Endothelial cell of umbilical vein (primary cell): Measurements from ENCODE around the gene ZNF438. TPM values are rescaled to one million over a fixed set of nuclear protein-coding genes. Genes with fewer than 3 reads are reported as not detected.

ENCODE experiments used
- BruUV-seq: library from RNA; stranded (reverse); fragments of 400-500 nt; replicated peaks from 2 replicates; lab custom pipeline; 2021; lab: Mats Ljungman, UMichigan
- CTCF ChIA-PET: fragments of 300-600, 350-600 bp; sonication (Branson Sonifier 250); formaldehyde crosslinking; loops from one replicate; lab custom pipeline; 2021; ENCODE audit warnings: antibody characterized with exemption, inconsistent platforms; lab: Charles Lee
- POLR2A ChIA-PET: fragments of 300-600, 350-600 bp; sonication (Branson Sonifier 250); formaldehyde crosslinking; loops from one replicate; lab custom pipeline; 2021; ENCODE audit warnings: antibody characterized with exemption, inconsistent platforms; lab: Charles Lee
- DNase-seq: peaks from one replicate; pipeline ENCODE4 v3.0.0-alpha.2; 2011; ENCODE audit warnings: low read depth, low spot score
- FAIRE-seq: peaks from 2 replicates; lab custom pipeline; 2011; peaks lifted over from hg19 to GRCh38; lab: Jason Lieb, UNC
- H2AFZ ChIP-seq: 2 replicates; pipeline ENCODE4 v1.6.0; 2012; ENCODE audit warnings: low read depth, low read length, control low read depth, inconsistent platforms
- H3K27ac ChIP-seq: 2 replicates; pipeline ENCODE4 v1.5.1; 2011; ENCODE audit warnings: low read depth, mild to moderate bottlenecking, control low read depth, low read length, moderate library complexity; ENCODE audit not compliant: insufficient read depth
- H3K27me3 ChIP-seq, 2 experiments: 2 replicates each; pipeline versions ENCODE4 v1.6.0 to v1.6.1; 2011; ENCODE audit warnings: low read length in 2 of 2, mixed read lengths in 1 of 2; ENCODE audit not compliant: control insufficient read depth in 2 of 2, insufficient read depth in 2 of 2
- H3K36me3 ChIP-seq, 2 experiments: 2 replicates in 1 of 2; 3 replicates in 1 of 2; pipeline ENCODE4 v1.5.1; 2011; ENCODE audit warnings: low read length in 2 of 2, mild to moderate bottlenecking in 1 of 2, moderate library complexity in 1 of 2; ENCODE audit not compliant: control insufficient read depth in 2 of 2, insufficient read depth in 2 of 2; ENCODE audit errors: extremely low read depth in 1 of 2
- H3K4me1 ChIP-seq: 3 replicates; pipeline ENCODE4 v1.5.1; 2011; ENCODE audit warnings: mild to moderate bottlenecking, low read length; ENCODE audit not compliant: control insufficient read depth, insufficient read depth; ENCODE audit errors: extremely low read depth
- H3K4me2 ChIP-seq: 2 replicates; pipeline ENCODE4 v1.6.1; 2011; ENCODE audit warnings: low read length, control low read depth, mixed read lengths; ENCODE audit not compliant: insufficient read depth
- H3K4me3 ChIP-seq, 3 experiments: fragments of 200-600 bp in 1 of 3; sonication (generic), shearing (Covaris generic) in 1 of 3; replicated peaks in 1 of 3; 2 replicates each; pipeline ENCODE4 v1.5.1; 2011 to 2016; ENCODE audit warnings: control low read depth in 3 of 3, low read length in 3 of 3, mild to moderate bottlenecking in 2 of 3, inconsistent platforms in 1 of 3, low read depth in 1 of 3, moderate library complexity in 1 of 3; ENCODE audit not compliant: insufficient read depth in 1 of 3
- H3K79me2 ChIP-seq: 2 replicates; pipeline ENCODE4 v1.6.0; 2012; ENCODE audit warnings: low read length, inconsistent platforms; ENCODE audit not compliant: control insufficient read depth, insufficient read depth
- H3K9ac ChIP-seq: replicated peaks from 2 replicates; pipeline ENCODE3; 2011; ENCODE audit warnings: low read length, control low read depth; ENCODE audit not compliant: insufficient read depth; ENCODE audit errors: extremely low read depth
- H3K9me1 ChIP-seq: replicated peaks from 3 replicates; pipeline ENCODE4 v1.6.0; 2011; ENCODE audit warnings: mild to moderate bottlenecking, low read length; ENCODE audit not compliant: control insufficient read depth, insufficient read depth; ENCODE audit errors: extremely low read depth
- H3K9me3 ChIP-seq: replicated peaks from 2 replicates; pipeline ENCODE4 v1.5.1; 2012; ENCODE audit warnings: low read length, inconsistent platforms; ENCODE audit not compliant: control insufficient read depth, insufficient read depth
- H4K20me1 ChIP-seq: replicated peaks from 2 replicates; pipeline ENCODE3; 2011; ENCODE audit warnings: mild to moderate bottlenecking, low read length; ENCODE audit not compliant: control insufficient read depth, insufficient read depth; ENCODE audit errors: extremely low read depth
- CTCF ChIP-seq, 2 donors: IDR thresholded peaks; 1 replicate in 1 of 2; 2 replicates in 1 of 2; pipeline ENCODE4 v1.5.1; 2011; ENCODE audit warnings: low read length in 2 of 2, mild to moderate bottlenecking in 2 of 2, moderate library complexity in 2 of 2, control low read depth in 1 of 2, inconsistent platforms in 1 of 2, low read depth in 1 of 2; ENCODE audit not compliant: insufficient read depth in 1 of 2; ENCODE audit errors: extremely low read depth in 1 of 2
- EZH2 ChIP-seq: IDR thresholded peaks from 2 replicates; pipeline ENCODE4 v1.6.1; 2012; ENCODE audit warnings: borderline replicate concordance, low read depth, mild to moderate bottlenecking, moderate library complexity, low read length, inconsistent platforms; ENCODE audit not compliant: severe bottlenecking
- FOS ChIP-seq: IDR thresholded peaks from 2 replicates; pipeline ENCODE4 v1.6.1; 2011; ENCODE audit warnings: mild to moderate bottlenecking, low read length, moderate library complexity, borderline replicate concordance; ENCODE audit not compliant: insufficient read depth
- GATA2 ChIP-seq: IDR thresholded peaks from 2 replicates; pipeline ENCODE4 v1.7.0; 2011; ENCODE audit warnings: low read depth, mild to moderate bottlenecking, moderate library complexity, mixed read lengths, low read length; ENCODE audit not compliant: insufficient read length, insufficient read depth
- JUN ChIP-seq: IDR thresholded peaks from 2 replicates; pipeline ENCODE4 v1.6.1; 2011; ENCODE audit warnings: borderline replicate concordance, low read depth; ENCODE audit not compliant: insufficient read length, insufficient read depth
- MAX ChIP-seq: IDR thresholded peaks from 2 replicates; pipeline ENCODE4 v1.6.1; 2011; ENCODE audit not compliant: insufficient read depth, insufficient read length
- MYC ChIP-seq: IDR thresholded peaks from one replicate; pipeline ENCODE4 v1.6.1; 2011; ENCODE audit warnings: mild to moderate bottlenecking, low read depth, low read length
- POLR2A ChIP-seq: IDR thresholded peaks from 2 replicates; pipeline ENCODE4 v1.6.1; 2012; ENCODE audit warnings: low read depth, mild to moderate bottlenecking, control low read depth, low read length
- POLR2AphosphoS5 ChIP-seq: IDR thresholded peaks from 2 replicates; pipeline ENCODE4 v1.6.1; 2012; ENCODE audit warnings: low read depth, mild to moderate bottlenecking, control low read depth, low read length, moderate library complexity; ENCODE audit not compliant: insufficient read depth
- dilution Hi-C: fragments of 300-500 bp; cut with MboI; formaldehyde crosslinking; loops from one replicate; pipeline ENCODE4 v1.15.0; 2019; ENCODE audit warnings: low sequenced_read_pairs; ENCODE audit not compliant: extremely low pct_ligation_motif_present
- intact Hi-C: fragments of 100-400 bp; cut with micrococcal nuclease; formaldehyde crosslinking; loops from one replicate; pipeline ENCODE4 v1.10.0; 2022
- polyA plus RNA-seq, 4 experiments: library from polyadenylated mRNA; depleted of rRNA in 3 of 4; stranded (reverse) in 3 of 4; unstranded in 1 of 4; fragments of >200 nt; gene quantifications; 2 replicates each; pipeline versions ENCODE4 v1.2.1 to v1.2.3, GENCODE V29; 2011 to 2012; ENCODE audit warnings: missing spikeins in 1 of 4
- total RNA-seq: library from RNA; stranded (reverse); gene quantifications from 2 replicates; pipeline ENCODE4 v1.2.3, GENCODE V29; 2021

Gene ZNF438
- total and polyA plus RNA-seq, 2 donors (not counting 3 experiments of a cell fraction or from before 2014, with no cell fraction given), result 7.2 to 15.1 TPM

GRCh38 chr10:31018962-31019361 lies 12.7 kb downstream of the ZNF438 start:
- POLR2A ChIA-PET, result no interaction called here
- BruUV-seq, result no TSS peak
- no peak for FAIRE-seq

More at GRCh38 chr10:31018962-31019361, 12.7 kb downstream of the ZNF438 start:
- H3K27me3 ChIP-seq, result no peaks in the 10 kb centered on the region
- H3K4me3 ChIP-seq, result no peak overlapping the region
- H4K20me1 ChIP-seq, result no peaks in the 10 kb centered on the region
- CTCF ChIA-PET, result no interaction called here
- H3K9me3 ChIP-seq, result no peaks in the 10 kb centered on the region
- TF ChIP-seq JUN, result no peak
- no peak for TF ChIP-seq GATA2
- TF ChIP-seq FOS, result no peak
- TF ChIP-seq CTCF (IDR thresholded peaks at IDR 0.05; ENCODE audit: extremely low read depth in 1 of 2, insufficient read depth in 1 of 2, low read depth in 1 of 2, low read length in 2 of 2), result no peak
- no peak for TF ChIP-seq POLR2A
- no peak for TF ChIP-seq EZH2
- TF ChIP-seq MAX, result no peak
- TF ChIP-seq MYC, result no peak
- no peak for TF ChIP-seq POLR2AphosphoS5
- dilution Hi-C loops (no loop called here), intact Hi-C loops (no loop called here)
- no peak for DNase-seq
- peaks cover 3% of the 10 kb centered on the region for H3K4me1 ChIP-seq
- no peak overlapping the region for H3K4me2 ChIP-seq
- H2AFZ ChIP-seq, result no peak overlapping the region
- no peaks in the 10 kb centered on the region for H3K79me2 ChIP-seq
- H3K9me1 ChIP-seq, result no peaks in the 10 kb centered on the region
- no peaks in the 10 kb centered on the region for H3K36me3 ChIP-seq
- no peak overlapping the region for H3K27ac ChIP-seq
- no peak overlapping the region for H3K9ac ChIP-seq
